DMS153 (cell line): ENCODE results near the gene UBE2C.
A peak's percentile ranks its signal among the peaks of the same experiment; 100 is the strongest.

Experiments used
- DNase-seq: peaks from one replicate; lab custom pipeline; 2025; lab: John Stamatoyannopoulos, UW

The UBE2C gene

DNA sequence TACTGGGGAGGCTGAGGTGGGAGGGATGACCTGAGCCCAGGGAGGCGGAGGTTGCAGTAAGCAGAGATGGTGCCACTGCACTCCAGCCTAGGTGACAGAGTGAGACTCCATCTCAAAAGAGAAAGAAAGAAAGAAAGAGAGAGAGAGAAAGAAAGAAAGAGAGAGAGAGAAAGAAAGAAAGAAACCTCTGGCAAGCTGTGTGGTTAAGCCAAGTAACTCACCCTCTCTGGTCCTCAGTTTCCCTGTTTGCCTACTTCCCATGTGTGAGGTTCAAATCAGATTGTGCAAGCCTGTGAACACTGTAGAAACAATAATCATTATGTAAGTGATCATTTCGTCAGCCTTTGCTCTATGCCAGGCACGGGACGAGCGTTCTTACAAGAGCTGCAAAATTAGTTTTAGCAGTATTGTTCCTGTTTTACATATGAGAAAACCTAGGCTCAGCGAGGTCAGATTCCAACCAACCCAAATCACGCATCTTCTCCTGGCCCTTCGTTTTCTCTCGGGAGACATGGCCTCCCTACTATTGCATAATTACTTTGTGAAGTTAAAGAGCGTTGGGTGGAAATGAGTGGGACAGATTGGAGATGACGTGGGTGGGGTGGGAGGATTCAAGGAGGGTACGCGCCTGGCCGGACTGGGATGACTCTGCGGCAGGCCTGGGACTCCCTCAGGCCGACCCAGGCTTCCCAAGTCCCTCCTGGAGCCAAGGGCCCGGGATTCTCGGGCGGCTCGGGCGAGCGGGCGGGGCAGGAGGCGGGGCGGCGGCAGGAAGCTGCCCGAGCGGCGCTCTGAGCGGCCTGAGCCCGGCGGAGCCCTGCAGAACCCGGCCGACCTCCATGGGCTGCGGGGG, 20.8 kb downstream of the UBE2C start, which contains the start of gene SNX21:
SNX21 (plus strand) TSS at position 770 of the 853 bp plus-strand sequence. CDS start 121 bp downstream, outside the sequence.
- peak; percentile 23 for DNase-seq

DNA sequence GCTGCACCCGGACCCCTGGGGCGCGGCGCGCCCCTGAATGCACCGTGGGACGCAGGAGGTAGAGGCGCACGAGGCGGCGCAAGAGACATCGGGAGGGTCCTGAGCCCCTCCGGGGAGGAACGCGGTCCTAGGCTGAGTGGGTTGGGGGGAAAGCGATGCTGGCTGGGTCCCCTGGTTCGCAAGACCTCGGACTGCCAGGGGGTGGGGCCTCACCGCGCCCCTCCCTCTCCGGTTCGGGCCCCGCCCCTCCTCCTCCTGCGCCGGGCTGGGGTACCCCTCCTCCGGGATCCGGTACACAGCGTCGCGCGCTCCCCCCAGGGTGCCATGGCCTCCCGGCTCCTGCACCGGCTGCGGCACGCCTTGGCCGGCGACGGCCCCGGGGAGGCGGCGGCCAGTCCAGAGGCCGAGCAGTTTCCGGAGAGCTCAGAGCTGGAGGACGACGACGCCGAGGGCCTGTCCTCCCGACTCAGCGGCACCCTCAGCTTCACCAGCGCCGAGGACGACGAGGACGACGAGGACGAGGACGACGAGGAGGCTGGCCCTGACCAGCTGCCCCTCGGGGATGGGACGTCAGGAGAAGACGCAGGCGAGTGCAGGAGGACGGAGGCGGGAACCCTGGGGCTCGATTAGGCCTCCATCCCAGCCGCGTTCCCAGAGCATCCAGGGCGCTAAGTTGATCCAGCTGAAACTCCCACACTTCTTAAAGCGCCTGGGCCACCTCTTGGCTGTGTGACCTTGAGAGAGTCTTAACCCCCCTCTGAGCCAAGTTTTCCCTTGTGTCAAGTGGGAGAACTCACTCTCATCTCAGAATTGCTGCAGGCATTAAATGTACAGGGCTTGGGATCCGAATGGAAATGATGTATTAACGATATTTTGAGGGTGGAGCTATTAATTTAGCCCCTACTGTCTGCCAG, 21.7 kb downstream of the UBE2C start:
- no peak for DNase-seq

DNA sequence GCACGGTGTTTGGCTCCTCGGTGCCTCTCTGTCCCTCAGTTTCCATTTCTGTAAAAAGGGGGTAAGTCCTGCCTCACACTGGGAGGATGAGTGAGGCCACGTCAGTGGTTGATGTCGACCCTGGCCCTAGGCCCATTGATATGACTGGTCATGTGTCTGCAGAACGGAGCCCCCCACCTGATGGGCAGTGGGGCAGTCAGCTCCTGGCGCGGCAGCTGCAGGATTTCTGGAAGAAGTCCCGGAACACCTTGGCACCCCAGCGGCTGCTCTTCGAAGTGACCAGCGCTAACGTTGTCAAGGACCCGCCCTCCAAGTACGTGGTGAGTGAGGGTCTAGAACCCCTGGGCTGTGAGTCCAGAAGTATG, 22.3 kb downstream of the UBE2C start:
- DNase-seq, result no peak

DNA sequence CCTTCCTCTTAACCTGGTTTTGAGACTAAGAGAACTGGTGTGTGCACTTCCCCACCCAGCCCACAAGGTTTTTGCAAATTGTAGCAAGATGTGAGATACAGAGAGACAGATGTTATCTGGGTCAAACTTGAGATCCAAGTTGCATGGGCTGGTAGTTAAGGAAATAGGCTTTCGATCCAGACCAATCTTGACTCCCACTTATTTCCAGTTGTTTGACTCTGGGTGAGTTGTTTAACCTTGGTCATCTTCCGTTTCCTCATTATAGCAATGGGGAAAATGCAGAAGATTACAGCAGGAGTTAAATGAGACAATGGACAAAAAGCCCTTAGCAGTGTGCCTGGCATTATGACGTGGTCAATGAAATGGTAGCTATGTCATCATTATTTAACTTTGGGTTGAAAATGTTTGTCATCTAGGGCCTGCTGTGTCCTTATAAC, 22.9 kb downstream of the UBE2C start:
- DNase-seq, result no peak

DNA sequence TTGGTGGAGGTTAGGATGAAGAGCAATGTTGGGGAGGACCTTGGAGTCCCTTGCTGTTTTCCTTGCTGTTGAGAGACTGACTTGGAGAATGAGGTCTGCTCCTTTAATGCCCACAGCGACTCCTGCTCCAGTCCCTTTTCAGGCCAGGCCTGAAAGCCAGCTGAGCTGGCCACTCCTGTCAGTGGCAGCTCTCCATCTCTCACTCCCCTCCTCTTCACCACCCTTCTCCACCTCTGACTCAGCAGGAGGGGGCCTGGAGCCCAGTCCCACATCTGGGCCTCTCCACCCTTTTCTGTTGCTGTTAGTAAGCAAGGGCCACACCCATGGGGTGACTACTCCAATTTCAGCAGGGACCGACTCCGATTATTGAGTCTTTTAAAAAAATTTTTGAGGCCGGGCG, 23.4 kb downstream of the UBE2C start:
- no peak for DNase-seq

DNA sequence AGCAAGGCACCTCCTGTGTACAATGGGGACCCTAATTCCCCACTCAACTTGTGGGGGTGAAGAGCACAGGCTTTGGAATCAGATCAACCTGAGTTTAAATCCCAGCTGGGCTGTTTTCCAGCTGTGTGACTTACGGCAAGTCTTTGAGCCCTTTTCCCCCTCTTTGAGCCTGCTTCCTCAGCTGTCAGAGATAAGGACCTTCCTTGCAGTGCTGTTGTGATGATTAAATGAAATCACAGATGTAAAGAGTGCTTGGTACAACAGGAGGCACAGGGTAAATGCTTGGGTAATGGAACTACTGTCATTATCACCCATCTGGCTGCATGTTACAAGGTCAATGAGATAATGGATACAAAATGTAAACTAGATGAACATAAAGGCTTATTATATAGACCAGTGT, 24.4 kb downstream of the UBE2C start:
- no peak for DNase-seq

DNA sequence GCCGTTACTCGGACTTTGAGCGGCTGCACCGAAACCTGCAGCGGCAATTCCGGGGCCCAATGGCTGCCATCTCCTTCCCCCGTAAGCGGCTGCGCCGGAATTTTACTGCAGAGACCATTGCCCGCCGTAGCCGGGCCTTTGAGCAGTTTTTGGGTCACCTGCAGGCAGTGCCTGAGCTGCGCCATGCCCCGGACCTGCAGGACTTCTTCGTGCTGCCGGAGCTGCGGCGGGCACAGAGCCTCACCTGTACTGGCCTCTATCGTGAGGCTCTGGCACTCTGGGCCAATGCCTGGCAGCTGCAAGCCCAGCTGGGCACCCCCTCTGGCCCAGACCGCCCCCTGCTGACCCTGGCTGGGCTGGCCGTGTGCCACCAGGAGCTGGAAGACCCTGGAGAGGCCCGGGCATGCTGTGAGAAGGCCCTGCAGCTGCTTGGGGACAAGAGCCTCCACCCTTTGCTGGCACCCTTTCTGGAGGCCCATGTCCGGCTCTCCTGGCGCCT, 28.3 kb downstream of the UBE2C start:
- DNase-seq, result no peak

DNA sequence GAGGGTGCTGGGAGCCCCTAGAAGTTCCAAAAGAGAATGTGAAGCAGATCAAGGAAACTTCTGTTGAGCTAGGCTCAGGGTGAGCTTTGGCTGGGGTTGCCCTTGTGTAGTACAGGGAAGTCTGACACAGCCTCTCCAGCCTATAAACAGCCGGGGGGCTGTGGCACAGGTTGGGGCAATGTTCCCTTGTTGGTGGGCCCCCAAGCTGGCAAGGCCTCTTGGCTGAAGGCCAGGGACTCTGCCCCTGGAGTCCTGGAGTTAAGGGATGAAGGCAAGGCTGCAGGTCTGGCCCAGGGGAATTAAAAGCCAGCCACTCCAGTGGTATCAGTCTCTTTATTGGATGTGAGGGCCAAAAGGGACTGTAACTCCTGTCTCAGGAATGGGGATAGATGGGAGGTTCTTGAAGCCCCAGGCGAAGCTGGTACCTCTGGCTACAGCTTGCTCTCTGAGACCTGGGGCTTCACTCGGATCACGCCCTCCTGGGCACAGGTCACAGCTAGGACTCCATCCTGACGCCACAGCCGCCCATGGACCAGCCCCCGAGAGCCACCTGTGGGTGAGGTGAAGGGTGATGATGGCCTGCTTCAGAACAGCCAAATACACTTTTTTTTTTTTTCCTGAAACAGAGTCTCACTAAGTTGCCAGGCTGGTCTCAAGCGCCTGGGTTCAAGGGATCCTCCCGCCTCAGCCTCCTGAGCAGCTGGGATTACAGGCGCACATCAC, 29.1 kb downstream of the UBE2C start:
- no peak for DNase-seq

DNA sequence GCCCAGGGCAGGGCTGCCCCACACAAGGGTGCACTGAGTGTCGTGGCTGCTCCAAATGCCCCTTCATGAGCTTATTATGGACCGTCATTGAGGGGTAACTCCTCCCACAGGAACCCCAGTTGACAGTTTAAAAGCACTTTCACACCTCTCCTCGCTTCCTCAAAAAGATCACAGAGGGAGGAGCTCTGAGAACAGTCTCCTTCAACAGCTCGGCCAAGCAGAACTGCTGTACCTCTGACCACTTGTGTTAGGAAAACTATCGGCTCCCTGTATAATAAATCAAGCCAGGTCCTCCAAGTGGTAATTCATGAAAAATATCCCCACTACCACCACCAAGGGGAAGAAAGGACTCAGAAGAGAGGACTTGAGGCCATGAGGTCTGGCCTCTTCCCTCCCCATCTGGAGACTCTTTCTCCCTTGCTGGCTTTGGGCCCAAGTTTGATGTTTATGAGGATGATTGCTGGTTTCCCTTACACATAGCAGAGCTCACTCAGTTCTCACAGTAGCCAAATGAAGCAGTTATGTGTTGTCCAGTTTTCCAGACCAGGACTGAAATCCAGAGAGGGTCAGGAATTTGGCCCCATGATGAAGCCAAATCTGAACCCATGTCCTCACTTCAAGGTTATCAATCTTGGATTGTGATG, 29.8 kb downstream of the UBE2C start:
- DNase-seq, result no peak

DNA sequence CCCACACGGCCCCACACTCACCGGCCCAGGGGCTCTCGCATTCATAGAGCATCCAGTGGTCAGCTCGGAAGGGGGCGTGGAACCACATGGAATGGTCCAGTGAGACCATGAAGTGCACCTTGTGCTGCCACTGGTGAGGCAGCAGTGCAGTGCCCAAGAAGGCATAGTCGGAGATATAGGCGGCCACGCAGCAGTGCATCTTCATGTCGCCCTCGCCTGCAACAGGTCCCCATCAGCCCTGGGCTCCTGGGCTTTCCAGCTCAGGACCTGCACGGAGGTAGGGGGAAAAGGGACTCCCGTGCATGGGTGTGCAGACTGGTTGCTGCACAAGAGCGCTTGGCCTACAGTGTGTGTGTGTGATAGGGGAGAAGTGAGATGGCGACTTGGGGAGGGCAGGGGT, 31.1 kb downstream of the UBE2C start:
- DNase-seq, result no peak

DNA sequence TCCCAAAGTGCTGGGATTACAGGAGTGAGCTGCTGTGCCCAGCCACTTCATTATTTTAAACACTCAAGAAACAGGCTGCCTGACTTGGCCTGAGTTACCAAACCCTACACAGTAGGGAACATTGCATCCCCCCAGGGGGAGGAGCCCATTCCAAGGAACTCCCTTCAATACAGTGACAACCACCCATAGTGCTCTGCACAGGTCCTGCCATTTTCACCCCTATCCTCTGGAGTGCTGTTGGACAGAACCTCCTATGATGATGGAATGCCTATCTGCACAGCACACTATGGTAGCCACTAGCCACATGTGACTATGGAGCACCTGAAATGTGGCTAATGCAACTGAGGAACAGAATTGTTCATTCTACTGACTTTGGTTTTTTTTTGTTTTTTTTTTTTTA, 33.0 kb downstream of the UBE2C start:
- DNase-seq, result no peak

DNA sequence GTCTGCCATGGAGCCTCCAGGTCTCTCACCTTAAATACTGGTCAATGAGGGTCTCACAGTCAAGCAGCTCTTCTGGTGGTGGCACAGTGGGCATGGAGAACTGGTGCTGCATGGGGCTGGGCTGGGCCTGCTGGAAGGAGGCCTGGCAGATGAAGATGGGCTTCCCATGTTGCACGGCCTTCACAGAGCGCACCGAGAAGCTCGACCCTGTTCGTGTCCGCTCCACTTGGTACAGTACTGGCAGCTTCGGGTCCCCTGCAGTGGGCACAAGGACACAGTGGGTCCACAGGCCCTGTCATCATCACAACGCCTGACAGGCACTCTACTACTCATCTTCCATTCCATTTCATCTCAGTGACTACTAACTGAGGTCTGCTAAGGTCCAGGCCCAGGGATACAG, 36.0 kb downstream of the UBE2C start:
- no peak for DNase-seq

DNA sequence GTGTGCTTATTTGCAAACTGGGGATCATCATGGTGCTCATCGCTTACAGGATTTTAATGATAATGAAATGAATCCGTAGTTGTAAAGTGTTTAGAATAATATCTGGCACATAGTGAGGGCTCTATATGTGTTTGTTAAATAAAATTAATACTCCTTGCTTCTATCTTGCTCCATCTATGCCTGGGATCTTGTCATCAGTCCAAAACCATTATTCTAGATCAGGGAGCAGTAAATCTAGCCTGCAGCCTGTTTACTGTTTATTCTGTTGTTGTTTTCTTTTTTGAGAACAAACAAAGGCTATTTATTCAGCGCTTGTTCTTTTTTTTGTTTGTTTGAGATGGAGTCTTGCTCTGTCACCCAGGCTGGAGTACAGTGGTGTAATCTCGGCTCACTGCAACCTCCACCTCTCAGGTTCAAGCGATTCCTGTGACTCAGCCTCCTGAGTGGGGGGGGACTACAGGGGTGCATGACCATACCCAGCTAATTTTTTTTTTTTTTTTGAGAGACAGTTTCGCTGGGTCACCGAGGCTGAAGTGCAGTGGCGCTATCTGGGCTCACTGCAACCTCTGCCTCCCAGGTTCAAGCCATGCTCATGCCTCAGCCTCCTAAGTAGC, 36.6 kb downstream of the UBE2C start:
- DNase-seq, result no peak

DNA sequence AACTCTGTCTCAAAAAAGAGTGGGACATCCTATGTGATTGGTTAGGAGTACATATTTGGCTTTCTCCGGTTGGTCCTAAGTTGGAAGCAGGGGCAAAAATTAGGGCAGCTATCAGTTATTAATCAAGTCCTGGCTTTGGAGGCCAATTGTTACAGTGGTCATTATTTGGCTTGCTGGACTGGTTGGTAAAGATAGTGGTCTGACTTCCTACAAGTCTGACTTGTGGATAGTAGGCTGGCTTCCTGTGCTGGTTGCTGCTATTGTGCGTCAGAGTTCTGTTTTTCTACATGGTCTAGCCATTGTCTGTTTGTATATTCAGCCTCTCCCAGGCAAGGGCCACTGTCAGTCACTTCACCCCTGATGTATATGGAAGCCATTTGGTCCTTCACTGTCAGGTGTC, 37.8 kb downstream of the UBE2C start:
- DNase-seq, result no peak

DNA sequence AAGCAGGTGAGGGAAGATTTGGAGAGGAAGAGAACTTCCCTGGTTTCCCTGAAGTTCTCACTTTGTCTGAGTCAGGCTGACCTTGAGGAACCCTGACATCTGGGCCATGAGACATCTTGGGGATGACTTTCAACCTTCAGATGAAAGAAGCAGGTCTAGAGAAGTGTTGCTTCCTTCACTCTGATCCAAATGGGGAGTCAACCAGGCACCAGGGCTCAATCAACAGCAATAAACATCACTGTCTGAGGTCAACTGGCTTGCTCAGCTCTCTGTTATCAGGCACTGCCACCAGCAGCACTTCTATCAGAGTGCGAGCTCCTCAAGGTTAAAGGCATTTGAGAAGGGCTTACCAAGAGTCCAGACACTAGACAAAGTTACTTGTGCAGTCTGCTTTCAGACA, 38.5 kb downstream of the UBE2C start:
- DNase-seq, result no peak

DNA sequence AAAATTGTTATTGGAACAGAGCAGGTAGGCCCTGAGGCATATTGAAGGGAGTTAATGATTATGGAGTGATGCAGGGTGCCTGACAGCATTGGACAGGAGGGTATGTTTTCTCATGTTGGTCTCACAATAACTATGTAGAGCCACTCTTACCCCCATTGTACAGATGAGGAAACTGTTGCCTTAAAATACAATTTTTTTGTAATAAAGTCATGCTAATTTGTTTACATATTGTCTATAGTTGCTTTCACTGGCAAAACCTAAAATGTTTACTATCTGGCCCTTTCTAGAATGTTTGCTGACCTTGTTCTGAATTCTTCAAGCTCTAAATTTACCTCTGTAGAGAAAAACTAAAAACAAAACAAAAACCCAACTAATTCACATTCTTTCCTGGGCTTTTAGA, 39.1 kb downstream of the UBE2C start:
- DNase-seq, result no peak

DNA sequence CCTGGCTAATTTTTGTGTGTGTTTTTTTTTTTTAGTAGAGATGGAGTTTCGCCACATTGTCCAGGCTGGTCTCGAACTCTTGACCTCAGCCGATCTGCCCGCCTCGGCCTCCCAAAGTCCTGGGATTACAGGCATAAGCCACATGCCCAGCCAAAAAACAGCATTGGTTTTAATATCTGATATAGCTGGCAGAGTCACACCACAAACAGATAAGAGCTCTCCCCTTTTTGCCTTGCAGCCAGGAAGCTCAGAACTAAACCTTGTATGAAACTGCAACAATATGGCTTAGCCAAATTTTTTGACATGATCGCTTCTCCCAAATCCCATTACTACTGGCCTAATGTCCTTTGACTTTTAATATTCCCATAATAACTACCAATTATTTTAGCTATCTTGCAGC, 39.9 kb downstream of the UBE2C start:
- DNase-seq, result no peak

DNA sequence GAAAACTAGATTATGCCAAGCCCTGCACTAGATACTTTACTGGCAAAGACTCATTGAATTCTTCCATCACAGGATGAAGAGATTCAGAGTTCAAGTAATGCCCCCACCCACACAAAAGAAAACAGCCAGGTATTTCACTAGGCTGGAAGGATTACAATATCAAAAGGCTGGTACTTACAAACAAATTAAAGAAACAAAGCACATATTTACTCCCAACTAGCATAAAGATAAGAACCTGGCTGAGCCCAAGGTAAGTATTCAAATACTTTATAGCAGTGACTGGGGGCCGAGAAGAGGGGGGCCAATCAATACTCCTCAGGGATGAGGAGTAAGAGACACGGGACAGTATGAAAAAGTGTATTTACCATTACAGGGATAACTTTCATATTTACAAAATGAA, 41.0 kb downstream of the UBE2C start:
- DNase-seq, result no peak

DNA sequence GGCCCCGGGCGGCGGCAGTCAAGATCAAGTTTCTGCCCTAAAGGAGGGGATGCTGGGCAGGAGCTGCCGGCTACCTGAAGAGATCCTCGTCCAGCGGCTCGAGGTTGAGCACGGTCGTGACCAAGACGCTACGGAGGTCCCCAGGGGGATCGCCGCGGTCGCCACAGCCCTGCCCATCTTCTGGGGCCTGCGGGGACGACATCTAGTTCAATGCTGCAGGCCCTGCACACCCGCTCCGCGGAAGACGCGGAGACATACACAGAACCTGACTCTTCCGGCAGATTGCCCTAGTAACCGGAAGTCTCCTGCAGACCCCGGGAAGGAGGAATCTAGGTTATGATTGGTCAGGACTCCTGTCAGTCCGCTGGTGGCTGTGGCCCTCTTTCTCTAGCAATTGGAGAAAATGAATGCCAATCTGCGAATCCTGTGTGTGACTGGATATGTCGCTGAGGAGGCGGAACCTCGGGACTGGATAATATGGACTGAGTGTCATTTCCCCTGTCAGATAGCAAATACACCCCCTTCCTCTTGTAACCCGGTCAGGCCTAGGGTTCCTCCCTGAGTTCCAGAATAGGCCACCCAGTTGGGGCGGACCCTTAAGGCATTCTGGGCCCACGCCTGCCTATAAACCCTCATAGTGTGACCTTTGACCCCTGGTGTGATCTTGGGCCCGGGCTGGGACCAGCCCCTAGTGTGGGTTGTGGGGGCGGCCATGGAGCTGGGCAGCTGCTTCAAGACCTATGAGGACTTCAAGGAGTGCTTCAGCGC, 44.9 kb downstream of the UBE2C start, which contains the start of the genes ACOT8 and ZSWIM3:
ACOT8 (minus strand) TSS at position 279 of the 768 bp plus-strand sequence; CDS start at position 202, 77 bp downstream.
ZSWIM3 (plus strand) TSS at position 501 of the 768 bp plus-strand sequence; CDS start at position 713, 212 bp downstream.
- DNase-seq, result peak; percentile 99

DNA sequence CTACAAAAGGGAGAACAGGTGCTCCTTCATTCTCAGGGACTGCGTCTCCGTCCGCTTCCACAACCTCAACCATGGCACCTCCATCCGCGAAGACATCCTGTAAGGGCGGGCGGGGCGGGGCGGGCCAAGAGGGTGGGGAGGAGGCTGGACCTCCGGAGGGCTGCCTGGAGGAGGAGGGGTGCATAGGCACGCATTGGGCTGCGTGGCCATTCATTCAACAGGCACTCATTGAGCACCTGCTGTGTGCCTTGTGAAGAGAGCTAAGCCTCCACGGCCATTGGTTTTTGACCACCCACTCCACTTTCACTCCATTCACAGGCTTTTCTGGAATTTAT, 45.4 kb downstream of the UBE2C start:
- DNase-seq, result no peak
